Measurements from ENCODE around the gene RERE. TPM values are rescaled to one million over a fixed set of nuclear protein-coding genes. Genes with fewer than 3 reads are reported as not detected.

RERE gene
- total and polyA plus RNA-seq, 2 experiments from 2014 or later: 148 to 170 TPM

DNA sequence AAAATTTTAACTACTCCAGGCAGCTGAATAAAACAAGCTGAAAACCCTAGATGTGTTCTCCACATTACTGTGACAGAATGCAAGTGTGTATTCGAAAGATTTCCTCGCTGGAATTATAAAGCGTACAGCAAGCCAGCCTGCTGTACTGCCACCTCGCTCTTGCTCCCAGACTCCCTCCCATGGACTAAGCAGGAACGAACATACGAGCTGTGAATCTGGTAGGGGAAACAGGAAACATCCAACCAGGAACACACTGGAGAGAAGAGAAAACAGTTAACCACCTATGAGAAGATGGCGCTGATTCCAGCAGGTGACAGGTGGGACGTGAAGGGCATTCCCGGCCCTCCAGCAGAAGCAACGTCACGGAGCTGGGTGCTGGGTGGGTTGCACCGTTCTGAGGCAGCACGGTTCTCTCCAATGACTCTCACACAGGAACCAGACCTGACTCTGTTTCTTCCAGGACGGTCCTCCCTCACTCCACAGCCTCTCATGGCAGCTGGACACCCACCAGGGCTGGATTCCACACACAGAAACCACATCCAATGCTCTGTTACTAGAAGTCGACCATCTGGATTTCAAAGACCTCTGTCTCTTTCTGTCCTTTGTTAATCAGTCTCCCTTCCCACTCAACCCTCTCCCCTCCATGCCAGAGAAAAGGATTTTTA is 219.2 kb downstream of the RERE start:
- peak; percentile 73 for ATAC-seq
- H2AFZ ChIP-seq: no peak overlapping the region

DNA sequence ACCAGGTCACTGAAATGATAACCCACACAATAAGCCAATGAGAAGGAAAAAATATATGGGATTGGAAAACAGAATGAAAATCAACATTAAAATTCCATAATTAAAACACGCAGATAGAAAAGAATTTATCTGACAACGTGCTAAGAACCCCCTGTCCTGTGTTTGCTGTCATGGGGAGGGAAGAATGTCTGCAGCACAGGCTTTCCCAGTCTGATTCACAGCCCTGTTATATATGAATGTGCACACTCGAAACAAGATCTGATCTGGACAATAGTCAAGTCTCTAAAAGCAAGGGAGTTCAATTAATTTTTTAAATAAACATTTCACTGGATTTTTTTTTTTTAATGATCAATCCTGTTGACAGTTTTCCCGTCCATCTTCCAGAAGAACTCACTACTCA is 220.0 kb downstream of the RERE start:
- peak overlapping the region; percentile 15; the same call in 1 of the 2 replicates for H3K27ac ChIP-seq (ENCODE audit: low read depth)
- TF ChIP-seq NANOG (IDR thresholded peaks at IDR 0.05; ENCODE audit: borderline replicate concordance) (no peak), JUNB (IDR thresholded peaks at IDR 0.05; ENCODE audit: unreplicated experiment) (no peak), EZH2phosphoT487 (IDR thresholded peaks at IDR 0.05; ENCODE audit: unreplicated experiment) (no peak), ZNF114 (CRISPR knock-in tag; IDR thresholded peaks at IDR 0.05) (no peak), CREB1 (CRISPR knock-in tag; IDR thresholded peaks at IDR 0.05; ENCODE audit: low read depth) (no peak), ZNF331 (CRISPR knock-in tag; IDR thresholded peaks at IDR 0.05; ENCODE audit: low read depth) (no peak), STAT1 (IDR thresholded peaks at IDR 0.05; ENCODE audit: unreplicated experiment) (no peak)
- TF ChIP-seq, protein P1, sequence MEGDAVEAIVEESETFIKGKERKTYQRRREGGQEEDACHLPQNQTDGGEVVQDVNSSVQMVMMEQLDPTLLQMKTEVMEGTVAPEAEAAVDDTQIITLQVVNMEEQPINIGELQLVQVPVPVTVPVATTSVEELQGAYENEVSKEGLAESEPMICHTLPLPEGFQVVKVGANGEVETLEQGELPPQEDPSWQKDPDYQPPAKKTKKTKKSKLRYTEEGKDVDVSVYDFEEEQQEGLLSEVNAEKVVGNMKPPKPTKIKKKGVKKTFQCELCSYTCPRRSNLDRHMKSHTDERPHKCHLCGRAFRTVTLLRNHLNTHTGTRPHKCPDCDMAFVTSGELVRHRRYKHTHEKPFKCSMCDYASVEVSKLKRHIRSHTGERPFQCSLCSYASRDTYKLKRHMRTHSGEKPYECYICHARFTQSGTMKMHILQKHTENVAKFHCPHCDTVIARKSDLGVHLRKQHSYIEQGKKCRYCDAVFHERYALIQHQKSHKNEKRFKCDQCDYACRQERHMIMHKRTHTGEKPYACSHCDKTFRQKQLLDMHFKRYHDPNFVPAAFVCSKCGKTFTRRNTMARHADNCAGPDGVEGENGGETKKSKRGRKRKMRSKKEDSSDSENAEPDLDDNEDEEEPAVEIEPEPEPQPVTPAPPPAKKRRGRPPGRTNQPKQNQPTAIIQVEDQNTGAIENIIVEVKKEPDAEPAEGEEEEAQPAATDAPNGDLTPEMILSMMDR (conservative IDR thresholded peaks at IDR 0.05; ENCODE audit: low read depth in 2 of 2): no peak
- TF ChIP-seq, protein P2, sequence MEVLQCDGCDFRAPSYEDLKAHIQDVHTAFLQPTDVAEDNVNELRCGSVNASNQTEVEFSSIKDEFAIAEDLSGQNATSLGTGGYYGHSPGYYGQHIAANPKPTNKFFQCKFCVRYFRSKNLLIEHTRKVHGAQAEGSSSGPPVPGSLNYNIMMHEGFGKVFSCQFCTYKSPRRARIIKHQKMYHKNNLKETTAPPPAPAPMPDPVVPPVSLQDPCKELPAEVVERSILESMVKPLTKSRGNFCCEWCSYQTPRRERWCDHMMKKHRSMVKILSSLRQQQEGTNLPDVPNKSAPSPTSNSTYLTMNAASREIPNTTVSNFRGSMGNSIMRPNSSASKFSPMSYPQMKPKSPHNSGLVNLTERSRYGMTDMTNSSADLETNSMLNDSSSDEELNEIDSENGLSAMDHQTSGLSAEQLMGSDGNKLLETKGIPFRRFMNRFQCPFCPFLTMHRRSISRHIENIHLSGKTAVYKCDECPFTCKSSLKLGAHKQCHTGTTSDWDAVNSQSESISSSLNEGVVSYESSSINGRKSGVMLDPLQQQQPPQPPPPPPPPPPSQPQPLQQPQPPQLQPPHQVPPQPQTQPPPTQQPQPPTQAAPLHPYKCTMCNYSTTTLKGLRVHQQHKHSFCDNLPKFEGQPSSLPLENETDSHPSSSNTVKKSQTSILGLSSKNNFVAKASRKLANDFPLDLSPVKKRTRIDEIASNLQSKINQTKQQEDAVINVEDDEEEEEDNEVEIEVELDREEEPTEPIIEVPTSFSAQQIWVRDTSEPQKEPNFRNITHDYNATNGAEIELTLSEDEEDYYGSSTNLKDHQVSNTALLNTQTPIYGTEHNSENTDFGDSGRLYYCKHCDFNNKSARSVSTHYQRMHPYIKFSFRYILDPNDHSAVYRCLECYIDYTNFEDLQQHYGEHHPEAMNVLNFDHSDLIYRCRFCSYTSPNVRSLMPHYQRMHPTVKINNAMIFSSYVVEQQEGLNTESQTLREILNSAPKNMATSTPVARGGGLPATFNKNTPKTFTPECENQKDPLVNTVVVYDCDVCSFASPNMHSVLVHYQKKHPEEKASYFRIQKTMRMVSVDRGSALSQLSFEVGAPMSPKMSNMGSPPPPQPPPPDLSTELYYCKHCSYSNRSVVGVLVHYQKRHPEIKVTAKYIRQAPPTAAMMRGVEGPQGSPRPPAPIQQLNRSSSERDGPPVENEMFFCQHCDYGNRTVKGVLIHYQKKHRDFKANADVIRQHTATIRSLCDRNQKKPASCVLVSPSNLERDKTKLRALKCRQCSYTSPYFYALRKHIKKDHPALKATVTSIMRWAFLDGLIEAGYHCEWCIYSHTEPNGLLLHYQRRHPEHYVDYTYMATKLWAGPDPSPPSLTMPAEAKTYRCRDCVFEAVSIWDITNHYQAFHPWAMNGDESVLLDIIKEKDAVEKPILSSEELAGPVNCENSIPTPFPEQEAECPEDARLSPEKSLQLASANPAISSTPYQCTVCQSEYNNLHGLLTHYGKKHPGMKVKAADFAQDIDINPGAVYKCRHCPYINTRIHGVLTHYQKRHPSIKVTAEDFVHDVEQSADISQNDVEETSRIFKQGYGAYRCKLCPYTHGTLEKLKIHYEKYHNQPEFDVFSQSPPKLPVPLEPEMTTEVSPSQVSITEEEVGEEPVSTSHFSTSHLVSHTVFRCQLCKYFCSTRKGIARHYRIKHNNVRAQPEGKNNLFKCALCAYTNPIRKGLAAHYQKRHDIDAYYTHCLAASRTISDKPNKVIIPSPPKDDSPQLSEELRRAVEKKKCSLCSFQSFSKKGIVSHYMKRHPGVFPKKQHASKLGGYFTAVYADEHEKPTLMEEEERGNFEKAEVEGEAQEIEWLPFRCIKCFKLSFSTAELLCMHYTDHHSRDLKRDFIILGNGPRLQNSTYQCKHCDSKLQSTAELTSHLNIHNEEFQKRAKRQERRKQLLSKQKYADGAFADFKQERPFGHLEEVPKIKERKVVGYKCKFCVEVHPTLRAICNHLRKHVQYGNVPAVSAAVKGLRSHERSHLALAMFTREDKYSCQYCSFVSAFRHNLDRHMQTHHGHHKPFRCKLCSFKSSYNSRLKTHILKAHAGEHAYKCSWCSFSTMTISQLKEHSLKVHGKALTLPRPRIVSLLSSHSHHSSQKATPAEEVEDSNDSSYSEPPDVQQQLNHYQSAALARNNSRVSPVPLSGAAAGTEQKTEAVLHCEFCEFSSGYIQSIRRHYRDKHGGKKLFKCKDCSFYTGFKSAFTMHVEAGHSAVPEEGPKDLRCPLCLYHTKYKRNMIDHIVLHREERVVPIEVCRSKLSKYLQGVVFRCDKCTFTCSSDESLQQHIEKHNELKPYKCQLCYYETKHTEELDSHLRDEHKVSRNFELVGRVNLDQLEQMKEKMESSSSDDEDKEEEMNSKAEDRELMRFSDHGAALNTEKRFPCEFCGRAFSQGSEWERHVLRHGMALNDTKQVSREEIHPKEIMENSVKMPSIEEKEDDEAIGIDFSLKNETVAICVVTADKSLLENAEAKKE (CRISPR knock-in tag; IDR thresholded peaks at IDR 0.05): no peak

More for the DNA sequence above, 219.2 kb downstream of the RERE start:
- H4K20me1 ChIP-seq (replicated peaks; ENCODE audit: insufficient read depth): peaks cover 31% of the 10 kb centered on the region
- Mint-ChIP-seq H3K9me3 (no peaks in the 10 kb centered on the region; the same call in 2 of the 3 replicates), H3K36me3 (ENCODE audit: low read depth) (peaks cover 18% of the 10 kb centered on the region), H3K4me1 (peaks cover 43% of the 10 kb centered on the region), H3K27me3 (ENCODE audit: insufficient read depth, low read depth, poor library complexity) (peaks cover 6% of the 10 kb centered on the region), H3K27ac (peak overlapping the region; percentile 66), H3K4me3 (no peak overlapping the region)
- H3K79me2 ChIP-seq (replicated peaks; ENCODE audit: insufficient read depth): peaks cover 100% of the 10 kb centered on the region
- peak; percentile 52 for DNase-seq (ENCODE audit: low spot score)
- no peaks in the 10 kb centered on the region for H3K27me3 ChIP-seq (ENCODE audit: insufficient read depth)
- H3K4me3 ChIP-seq: no peak overlapping the region
- no peak overlapping the region for H3K4me2 ChIP-seq
- TF ChIP-seq, protein P1 (conservative IDR thresholded peaks at IDR 0.05; ENCODE audit: low read depth in 2 of 2): peak in 1 of 2 experiments; percentile 32; a peak in 3 of 4 replicates
- no peak for TF ChIP-seq CREB1 (CRISPR knock-in tag; IDR thresholded peaks at IDR 0.05; ENCODE audit: low read depth)
- peak overlapping the region; percentile 42 for H3K27ac ChIP-seq (ENCODE audit: low read depth)
- no peaks in the 10 kb centered on the region for H3F3A ChIP-seq (replicated peaks; ENCODE audit: low read depth)
- H3K36me3 ChIP-seq (ENCODE audit: insufficient read depth): no peaks in the 10 kb centered on the region
- no peaks in the 10 kb centered on the region for H3K9me2 ChIP-seq (ENCODE audit: insufficient read depth)
- H3K4me1 ChIP-seq (ENCODE audit: insufficient read depth): peaks cover 29% of the 10 kb centered on the region

More for the DNA sequence above, 220.0 kb downstream of the RERE start:
- Histone ChIP-seq H3K79me2 (replicated peaks; ENCODE audit: insufficient read depth) (peaks cover 100% of the 10 kb centered on the region), H2AFZ (no peak overlapping the region), H3K27me3 (ENCODE audit: insufficient read depth) (no peaks in the 10 kb centered on the region), H3K4me1 (ENCODE audit: insufficient read depth) (peaks cover 34% of the 10 kb centered on the region), H3K4me3 (no peak overlapping the region), H4K20me1 (replicated peaks; ENCODE audit: insufficient read depth) (peaks cover 36% of the 10 kb centered on the region), H3F3A (replicated peaks; ENCODE audit: low read depth) (no peaks in the 10 kb centered on the region), H3K36me3 (ENCODE audit: insufficient read depth) (no peaks in the 10 kb centered on the region), H3K4me2 (no peak overlapping the region), H3K9me2 (ENCODE audit: insufficient read depth) (no peaks in the 10 kb centered on the region)
- DNase-seq (ENCODE audit: low spot score) (no peak), ATAC-seq (no peak)
- H3K27me3 Mint-ChIP-seq (ENCODE audit: insufficient read depth, low read depth, poor library complexity): peaks cover 6% of the 10 kb centered on the region
- H3K36me3 Mint-ChIP-seq (ENCODE audit: low read depth): peaks cover 21% of the 10 kb centered on the region
- peaks cover 45% of the 10 kb centered on the region for H3K4me1 Mint-ChIP-seq
- H3K4me3 Mint-ChIP-seq: no peak overlapping the region
- H3K27ac Mint-ChIP-seq: no peak overlapping the region
- H3K9me3 Mint-ChIP-seq: no peaks in the 10 kb centered on the region; the same call in 2 of the 3 replicates
